ENCODE data around the gene TMC6.

The TMC6 gene

DNA sequence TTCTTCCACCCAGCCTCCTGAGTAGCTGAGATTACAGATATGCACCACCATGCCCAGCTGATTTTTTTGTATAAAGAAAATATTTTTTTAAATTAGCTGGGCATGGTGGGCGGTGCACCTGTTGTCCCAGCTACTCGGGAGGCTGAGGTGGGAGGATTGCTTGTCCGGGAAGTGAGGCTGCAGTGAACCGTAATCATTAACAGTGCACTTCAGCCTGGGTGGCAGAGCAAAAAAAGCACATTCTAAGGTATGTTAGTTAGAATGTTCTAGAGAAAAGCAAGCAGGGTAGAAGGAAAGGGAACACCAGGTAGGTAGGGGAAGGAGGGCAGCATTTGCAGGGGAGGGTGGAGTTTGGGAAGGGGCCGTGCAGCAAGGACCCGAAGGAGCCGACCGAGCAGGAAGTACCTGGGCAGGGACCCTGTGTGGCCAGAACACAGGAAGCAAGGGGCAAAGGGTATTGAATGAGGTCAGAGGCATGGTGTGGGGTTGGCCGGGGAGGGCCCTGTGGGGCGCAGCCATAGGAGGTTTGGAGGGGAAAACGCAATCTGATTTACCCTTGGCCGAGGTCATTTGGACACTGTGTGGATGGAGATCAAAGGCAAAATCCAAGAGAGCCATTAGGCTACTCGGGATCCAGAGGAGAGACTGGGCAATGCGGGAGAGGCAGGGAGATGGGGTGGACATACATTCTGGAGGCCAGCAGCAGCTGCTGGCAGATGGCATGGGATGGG lies 19.9 kb upstream of the TMC6 start:
- no peak overlapping the region for H3K4me3 ChIP-seq (ENCODE audit: low read depth, low read length)
- no peak for DNase-seq (ENCODE audit: low read depth)
- TF ChIP-seq, protein P1, sequence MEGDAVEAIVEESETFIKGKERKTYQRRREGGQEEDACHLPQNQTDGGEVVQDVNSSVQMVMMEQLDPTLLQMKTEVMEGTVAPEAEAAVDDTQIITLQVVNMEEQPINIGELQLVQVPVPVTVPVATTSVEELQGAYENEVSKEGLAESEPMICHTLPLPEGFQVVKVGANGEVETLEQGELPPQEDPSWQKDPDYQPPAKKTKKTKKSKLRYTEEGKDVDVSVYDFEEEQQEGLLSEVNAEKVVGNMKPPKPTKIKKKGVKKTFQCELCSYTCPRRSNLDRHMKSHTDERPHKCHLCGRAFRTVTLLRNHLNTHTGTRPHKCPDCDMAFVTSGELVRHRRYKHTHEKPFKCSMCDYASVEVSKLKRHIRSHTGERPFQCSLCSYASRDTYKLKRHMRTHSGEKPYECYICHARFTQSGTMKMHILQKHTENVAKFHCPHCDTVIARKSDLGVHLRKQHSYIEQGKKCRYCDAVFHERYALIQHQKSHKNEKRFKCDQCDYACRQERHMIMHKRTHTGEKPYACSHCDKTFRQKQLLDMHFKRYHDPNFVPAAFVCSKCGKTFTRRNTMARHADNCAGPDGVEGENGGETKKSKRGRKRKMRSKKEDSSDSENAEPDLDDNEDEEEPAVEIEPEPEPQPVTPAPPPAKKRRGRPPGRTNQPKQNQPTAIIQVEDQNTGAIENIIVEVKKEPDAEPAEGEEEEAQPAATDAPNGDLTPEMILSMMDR (IDR thresholded peaks at IDR 0.05; ENCODE audit: low read depth, low read length, missing control alignments), result no peak

DNA sequence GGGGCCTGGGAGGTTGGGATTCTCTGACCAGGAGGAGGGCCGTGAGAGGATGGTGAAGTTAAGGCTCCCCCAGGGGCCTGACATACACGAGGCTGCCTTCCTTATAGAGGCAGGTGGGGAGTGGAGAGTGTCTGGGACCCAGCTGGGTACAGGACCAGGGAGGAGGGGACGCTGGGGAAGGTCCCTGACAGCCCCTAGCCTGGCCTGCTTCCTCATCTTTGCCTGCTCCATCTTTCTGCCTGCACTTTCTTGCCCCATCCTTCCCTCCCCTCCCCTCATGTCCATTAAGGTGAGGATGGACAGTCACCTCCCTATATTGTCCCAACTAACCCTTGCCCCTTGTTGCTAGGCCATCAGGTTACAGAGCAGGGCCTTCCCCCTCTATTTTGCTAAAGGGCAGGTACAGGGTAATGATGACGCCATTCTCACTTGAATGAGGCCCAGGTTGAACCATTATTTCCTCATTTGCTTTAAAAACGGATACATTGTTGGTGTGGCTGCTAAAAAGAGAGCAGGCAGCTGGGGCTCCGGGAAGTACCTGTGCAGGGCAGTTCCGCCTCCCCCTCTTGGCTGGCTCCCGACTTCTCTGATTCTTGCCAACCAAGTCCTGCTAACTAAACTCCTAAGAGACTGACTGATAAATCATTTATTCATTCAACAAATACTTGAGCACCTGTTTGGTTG lies 18.9 kb upstream of the TMC6 start:
- TF ChIP-seq, protein P1 (IDR thresholded peaks at IDR 0.05; ENCODE audit: low read depth, low read length, missing control alignments), result no peak
- H3K4me3 ChIP-seq (ENCODE audit: low read depth, low read length), result no peak overlapping the region
- DNase-seq (ENCODE audit: low read depth), result peak; percentile 73

DNA sequence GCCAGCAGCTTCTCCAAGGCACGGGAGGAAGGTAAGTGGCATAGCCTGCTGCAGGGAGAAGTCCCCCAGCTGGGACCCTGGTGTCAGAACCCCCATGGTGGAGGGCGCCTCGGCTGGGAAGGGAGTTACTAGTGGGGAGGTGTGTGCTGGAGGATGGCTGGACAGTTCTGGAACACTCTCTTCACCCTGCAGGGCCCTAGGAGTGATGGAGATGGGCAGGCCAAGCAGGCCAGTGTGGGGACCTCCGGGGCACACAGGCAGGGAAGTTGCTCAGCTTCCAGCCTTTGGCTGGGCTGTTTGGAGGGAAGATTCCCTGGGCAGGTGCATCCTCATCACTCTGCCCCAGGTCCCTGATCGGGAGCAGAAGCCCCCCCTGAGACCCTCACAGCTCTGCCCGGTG lies 18.3 kb upstream of the TMC6 start:
- no peak for DNase-seq (ENCODE audit: low read depth)
- H3K4me3 ChIP-seq (ENCODE audit: low read depth, low read length), result no peak overlapping the region
- TF ChIP-seq, protein P1 (IDR thresholded peaks at IDR 0.05; ENCODE audit: low read depth, low read length, missing control alignments), result no peak

DNA sequence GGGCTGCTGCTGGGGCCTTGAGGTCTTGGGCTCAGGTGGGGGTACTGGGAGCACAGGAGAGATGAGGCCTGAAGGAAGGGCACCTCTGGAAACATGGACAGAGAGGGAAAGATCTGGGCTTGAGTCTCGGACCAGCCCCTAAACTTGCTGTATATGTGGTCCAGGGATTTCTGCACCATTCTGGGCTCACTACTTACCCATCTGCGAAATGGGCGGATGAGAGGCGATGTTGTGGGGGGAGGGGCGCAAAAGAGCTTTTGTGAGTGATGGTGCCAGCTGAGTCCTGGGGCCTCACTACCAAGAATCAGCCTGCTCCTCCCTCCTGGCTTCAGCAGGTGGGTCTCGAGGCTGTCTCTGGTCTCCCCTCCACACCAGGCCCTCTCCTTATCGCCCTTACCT lies 17.9 kb upstream of the TMC6 start:
- DNase-seq (ENCODE audit: low read depth), result no peak
- H3K4me3 ChIP-seq (ENCODE audit: low read depth, low read length), result no peak overlapping the region
- TF ChIP-seq, protein P1 (IDR thresholded peaks at IDR 0.05; ENCODE audit: low read depth, low read length, missing control alignments), result no peak

DNA sequence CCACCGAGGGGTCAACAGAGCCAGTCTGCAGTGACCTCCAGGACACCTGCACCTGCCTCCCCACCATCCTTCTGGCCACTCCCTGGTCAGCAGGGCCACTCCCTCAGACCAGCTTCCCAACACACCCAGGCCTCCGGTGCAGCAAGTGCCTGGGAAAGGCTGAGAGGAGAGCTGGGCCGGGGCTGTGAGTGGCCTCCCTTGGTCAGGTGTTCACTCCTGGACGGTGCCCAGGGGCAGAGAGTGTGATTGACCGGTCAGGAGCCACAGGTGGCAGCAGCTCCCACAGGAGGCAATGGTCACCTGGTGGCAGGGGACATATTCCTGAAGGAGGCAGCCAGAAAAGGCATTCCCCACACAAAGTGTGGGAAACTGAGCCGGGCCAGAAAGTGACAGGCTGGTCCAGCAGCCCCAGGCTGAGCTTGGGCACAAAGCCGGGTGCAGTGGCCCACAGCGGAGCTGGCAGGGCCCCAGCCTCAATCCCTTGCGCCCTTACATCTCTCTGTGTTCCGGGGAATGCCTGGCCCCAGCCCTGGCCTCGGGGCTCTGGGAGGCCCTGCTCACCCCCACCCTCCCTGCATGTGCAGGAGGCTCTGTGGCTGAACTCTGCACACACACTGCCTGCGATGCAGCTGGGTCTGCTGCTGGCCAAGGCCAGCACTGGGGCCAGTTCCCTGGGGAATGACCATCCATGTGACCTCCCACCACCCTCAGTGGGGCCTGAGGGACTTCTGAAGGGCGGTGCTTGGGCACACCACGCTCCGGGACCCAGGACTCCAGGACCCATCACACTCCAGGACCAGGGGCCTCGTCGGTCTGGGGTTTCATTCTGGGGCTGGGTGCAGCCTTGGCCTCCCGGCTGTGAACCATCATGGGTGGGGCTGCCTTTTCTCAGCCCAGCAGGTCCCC lies 16.4 kb upstream of the TMC6 start:
- TF ChIP-seq, protein P1 (IDR thresholded peaks at IDR 0.05; ENCODE audit: low read depth, low read length, missing control alignments), result no peak
- no peak overlapping the region for H3K4me3 ChIP-seq (ENCODE audit: low read depth, low read length)
- no peak for DNase-seq (ENCODE audit: low read depth)

DNA sequence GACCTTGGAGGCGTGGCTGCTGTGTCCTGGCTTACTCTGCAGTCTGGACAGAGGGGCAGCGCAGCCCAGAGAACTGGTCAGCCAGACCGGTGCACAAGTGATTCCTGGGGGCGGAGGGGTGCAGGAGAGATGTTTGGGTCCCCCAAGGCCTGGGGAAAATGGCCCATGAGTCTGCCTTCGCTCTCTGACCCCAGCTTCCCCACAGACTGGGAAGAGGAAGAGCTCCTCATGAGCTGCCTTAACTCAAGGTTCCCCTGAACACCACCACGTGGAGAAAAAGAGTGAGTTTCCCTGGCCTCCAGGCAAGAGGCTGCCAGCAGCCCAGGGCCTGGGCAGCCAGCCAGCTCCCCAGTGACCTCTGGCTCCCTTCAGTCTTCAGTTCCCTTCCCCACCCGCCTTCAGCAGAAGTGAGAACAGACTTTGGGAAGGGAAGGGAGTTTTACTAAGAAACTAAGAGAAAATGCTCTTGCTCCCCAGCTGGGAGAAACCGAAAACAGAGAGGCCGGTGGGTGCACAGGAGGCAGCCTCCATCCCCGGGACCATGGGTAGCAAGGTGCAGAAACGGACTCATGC lies 15.7 kb upstream of the TMC6 start:
- no peak overlapping the region for H3K4me3 ChIP-seq (ENCODE audit: low read depth, low read length)
- DNase-seq (ENCODE audit: low read depth), result no peak
- TF ChIP-seq, protein P1 (IDR thresholded peaks at IDR 0.05; ENCODE audit: low read depth, low read length, missing control alignments), result no peak
